Measurements from ENCODE around the gene KLK12.

DNA sequence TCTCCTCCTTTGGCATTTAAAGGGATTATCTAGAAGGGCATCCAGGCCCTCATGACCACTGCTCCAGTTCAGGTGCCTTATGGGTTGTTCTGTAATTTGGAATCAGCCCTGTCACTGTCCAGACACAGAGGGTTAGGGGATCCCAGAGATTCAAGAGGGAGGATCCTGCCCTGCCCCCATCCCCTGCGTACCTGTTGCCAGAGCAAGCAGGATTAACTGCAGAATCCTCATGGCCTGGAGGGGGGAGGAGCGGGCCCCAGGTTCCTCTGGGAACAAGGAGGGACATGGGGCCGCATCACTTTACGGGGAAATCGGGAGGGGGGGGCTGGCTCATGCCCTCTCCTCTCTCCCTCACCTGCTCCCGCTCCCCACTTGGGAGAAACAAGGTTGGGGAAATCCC lies 9.4 kb downstream of the KLK12 start:
- no peak for TF ChIP-seq POLR2A (IDR thresholded peaks at IDR 0.05; ENCODE audit: low read depth, low read length)
- TF ChIP-seq POLR2AphosphoS5 (IDR thresholded peaks at IDR 0.05; ENCODE audit: low read depth, low read length): no peak
